HTR-8/SVneo (cell line): ENCODE data around the gene PFDN4.

ENCODE experiments used
- DNase-seq: peaks from one replicate; pipeline ENCODE4 v3.0.0; 2011; ENCODE audit warnings: low spot score, mixed read lengths; ENCODE audit not compliant: insufficient read length
- FAIRE-seq: peaks from 2 replicates; lab custom pipeline; 2011; peaks lifted over from hg19 to GRCh38; lab: Jason Lieb, UNC

Gene PFDN4

DNA sequence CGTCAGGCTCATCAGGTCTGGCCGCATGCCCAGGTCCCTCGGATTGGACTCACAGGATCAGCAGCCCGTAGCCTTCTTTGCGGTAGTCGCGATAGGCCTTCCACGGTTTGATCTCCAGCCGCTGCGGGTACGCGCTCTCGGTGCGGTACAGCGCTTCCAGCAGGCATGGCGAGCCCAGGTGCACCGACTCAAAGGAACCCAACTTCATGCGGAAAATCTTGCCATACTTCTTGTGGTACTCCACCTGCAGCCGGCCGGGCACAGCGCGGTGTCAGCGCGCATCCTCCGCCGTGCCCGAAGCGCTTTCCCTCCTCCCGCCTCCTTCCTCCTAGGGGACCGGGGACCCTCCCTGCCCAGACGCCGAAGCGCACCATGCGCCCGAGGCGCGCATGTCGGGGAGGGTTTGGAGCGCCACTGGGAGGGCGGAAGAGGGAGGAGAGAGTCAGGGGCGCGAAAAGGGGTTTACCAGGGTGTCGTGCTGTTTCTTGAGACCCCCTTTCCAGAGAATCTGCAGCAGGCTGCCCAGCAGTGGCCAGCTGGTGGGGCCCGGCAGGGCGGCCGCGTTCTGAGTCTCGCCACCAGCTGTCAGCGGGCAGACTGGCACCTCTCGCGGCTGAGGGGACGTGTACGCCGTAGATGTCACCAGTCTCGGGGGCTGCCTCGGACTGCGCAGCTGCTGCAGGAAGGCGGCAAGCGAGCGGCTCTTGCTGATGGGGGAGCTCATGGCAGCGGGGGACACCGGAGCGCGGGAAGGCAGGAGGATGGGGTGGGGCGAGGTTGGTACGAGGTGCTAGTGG is 34.8 kb upstream of the PFDN4 start:
- FAIRE-seq = peak; percentile 79
- DNase-seq = no peak

DNA sequence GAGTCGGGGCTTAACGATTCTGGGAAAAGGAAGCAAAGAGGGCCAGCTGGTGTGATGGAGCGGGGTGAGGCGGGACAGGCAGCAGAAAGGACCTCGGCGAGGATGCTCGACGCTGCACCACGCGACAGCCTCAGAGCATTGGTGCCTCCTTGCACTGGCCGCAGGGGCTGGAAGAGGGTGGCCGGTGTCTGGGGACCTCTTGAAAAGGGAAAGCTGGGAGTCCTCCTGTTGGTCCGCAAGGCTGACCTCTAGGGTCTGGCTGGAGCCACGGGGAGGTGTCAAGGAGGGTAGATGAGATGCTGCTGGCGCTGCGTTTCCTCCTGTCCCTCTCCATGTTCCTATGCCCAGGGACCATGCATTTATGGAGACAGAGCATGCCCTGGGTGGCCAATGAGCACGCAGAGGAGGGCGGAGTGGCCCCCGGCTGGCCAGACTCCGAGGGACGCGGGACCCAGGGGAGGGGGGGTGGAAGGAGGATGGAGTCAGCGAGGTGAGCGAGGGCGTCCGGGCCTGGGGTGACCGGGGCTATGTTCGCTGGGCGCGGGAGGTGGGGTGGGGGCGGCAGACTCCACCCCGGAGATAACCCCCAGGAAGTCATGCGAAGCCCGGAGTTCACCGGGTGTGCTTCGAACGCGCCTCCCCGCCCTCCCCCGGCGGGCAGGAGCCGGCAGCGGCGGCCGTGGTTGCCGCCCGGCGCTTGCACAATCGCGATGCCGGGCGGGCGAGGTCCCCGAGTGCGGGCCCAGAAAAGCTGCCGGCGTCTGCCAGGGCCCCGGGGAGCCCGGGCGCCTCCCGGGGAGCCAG is 34.0 kb upstream of the PFDN4 start, which contains the start of gene CYP24A1:
TSS of gene CYP24A1 (minus strand) at position 334 of the 804 bp plus-strand sequence. CDS start 407 bp downstream, outside the sequence.
- DNase-seq = peak; percentile 36
- peak; percentile 44 for FAIRE-seq

DNA sequence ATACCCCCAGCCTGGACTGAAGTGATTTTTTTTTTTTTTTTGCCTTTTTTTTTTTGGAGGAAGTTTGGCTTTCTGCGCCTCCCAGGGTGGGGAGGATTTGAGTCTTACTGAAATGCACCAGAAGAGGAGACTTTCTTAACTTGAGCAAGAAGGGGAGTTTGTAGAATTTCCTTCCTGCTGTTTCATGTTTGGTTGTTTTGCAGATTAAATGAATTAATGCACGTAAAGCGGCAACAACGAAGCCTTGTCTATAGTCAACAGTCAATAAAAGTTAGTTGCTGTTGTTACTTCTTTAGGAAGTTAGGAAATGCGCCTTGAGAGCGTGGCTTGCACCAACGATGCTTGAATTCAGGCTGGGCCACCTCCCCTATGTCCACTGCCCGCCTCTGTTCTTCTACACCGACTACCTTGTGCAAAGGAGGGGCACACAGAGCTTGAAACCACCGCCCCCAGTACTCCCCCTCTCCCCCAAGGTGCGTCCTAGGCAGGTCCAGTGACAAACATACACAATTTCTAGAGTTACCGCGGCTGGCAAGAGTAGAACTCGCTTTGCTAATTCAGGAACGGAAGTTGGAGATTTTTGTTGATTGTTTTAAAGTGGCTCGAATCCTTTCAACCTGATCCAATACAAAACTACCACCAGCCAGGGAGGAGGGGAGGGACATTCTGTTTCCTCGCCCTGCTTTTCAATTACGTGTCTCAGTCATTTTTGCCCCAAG is 33.3 kb upstream of the PFDN4 start:
- DNase-seq = no peak
- no peak for FAIRE-seq

DNA sequence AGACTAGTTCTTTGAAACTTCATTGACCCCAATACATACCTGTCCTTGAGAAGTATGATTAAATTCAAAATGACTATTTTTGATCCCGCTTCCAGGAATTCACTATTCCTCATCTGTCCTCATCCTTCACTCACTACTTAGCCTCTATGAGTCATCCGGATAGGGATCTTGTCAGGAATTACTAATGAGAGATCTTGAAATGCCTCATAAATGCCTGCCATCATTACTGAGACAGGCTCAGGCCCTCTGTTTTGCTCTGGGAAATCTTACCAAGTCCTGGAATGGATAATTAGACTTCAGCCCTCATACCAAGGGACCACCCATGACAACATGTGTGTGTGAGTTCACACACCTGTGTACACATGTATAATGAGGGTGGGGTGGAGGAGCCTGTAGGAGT is 31.3 kb upstream of the PFDN4 start:
- FAIRE-seq (peak; percentile 31), DNase-seq (peak; percentile 82)

DNA sequence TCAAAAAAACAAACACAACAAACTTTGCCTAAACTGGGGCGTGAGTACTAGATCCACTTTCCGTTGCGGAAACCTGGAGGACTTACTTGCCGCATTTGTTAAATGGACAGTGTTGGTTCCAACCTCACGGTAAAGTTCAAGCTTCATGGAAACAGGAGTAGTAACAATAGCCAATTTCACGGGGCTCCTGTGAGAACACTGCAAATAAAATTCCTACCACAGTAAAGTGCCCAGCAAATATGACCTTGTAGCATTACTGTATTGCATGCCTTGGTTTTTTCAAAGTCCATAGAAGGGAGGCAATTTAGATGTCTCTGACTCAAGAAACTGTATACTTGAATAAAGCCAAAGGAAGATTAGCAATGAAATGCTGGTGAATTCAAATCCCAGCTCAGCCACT is 30.5 kb upstream of the PFDN4 start:
- FAIRE-seq (no peak), DNase-seq (no peak)

DNA sequence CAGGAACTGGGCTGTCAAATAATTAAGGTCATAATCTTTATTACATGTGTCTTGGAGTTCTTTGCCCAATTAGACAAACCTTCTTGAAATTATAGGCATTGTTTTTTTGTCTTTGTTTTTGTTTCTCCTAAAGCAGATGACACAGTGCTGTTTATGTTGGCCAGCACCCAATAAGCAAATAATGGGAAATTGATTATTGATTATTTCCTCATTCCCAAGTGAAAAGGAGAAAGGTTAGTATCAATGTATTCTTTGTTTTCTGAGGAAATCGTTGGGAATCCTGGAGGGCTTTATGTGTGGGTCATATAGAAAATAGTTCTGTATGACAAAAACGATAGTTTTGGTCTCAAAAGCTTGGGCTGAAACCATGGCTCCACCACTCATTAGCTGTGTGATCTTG is 29.6 kb upstream of the PFDN4 start:
- no peak for DNase-seq
- no peak for FAIRE-seq

DNA sequence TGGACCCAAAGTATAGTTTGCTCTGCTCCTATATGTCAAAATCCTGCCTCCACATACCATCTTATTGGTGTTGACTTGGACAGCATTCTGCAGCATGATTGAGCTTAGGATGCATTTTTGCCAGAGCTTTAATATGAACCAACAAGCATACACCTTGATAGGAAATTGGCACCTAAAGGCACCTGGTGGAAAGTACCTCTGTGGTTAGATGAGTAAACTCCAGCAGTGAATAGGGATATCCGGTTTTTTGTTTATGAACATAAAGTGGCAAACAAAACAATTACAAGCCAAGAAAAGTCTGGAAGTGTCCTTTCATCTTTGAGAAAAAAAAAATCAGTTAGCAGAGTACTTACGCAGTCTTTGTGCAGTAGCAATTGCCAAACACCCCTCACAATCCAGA is 27.9 kb upstream of the PFDN4 start:
- no peak for DNase-seq
- peak; percentile 90 for FAIRE-seq

DNA sequence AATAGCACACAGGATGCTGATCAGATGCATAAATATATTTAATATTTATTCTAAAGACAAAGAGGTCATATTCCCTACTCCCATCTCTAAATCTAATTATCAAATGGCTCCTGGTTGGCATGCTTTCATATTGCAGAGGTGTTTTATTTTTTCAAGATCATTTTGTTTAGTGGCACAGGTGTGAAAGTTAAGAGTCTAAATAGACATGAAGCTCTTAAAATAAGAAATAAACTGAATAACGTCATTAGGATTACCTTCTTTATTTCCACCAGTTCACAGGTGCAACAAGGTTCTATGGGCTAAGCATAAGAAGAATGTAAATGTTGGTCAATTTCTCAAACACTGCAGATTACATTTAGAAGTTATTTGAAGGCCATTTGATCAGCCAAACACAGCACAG is 27.0 kb upstream of the PFDN4 start:
- peak; percentile 20 for FAIRE-seq
- DNase-seq = no peak

DNA sequence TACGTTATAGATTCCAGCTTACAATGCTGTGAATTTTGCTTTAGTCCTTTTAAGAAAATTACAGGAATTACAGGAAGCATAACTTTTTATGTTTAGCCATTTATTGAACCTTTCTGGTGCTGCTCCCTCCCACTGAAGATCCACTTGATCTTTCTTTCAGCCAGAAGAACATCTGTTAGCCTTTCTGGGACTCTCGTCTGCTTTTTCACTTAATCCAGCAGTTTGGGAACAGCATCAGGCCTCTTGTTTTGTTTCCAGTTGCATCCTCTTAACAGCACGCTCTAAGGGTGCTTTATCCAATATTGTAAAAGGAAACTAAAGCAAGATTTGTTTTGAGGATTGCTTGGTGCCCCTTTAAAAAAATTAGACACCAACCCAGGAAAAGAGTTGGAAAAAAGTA is 23.8 kb upstream of the PFDN4 start:
- FAIRE-seq (no peak), DNase-seq (no peak)

DNA sequence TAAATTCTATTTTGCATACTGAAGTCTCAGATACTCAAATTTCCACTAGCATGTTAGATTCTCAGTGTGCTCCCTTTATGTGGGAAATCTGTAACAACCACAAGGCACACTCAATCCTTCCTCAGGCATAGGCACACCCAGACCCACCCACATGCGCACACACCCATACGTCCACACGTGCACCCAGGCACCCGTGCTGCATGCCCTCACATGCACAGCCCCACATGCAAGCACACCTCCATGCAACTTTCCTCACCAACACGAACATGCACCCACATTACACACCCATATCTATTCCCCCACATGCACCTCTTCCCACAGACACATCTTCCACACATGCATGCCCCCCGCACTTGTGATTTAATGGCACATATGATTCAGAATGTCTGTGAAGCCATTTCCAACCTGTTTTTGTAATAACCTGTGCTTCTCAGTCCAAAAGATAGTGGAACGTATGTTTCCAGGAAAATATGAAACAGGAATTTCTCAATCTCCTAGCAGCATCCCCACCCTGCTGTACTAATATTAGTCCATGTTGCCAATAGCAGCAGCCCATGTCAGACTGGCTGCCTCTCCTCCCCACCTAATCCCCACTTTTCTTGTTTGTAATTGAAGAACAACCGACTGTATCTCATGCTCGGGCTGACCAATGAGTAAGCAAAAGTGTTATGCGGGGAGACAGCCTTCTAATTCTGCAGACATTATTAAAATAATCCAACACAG is 22.8 kb upstream of the PFDN4 start:
- no peak for DNase-seq
- peak; percentile 94 for FAIRE-seq

DNA sequence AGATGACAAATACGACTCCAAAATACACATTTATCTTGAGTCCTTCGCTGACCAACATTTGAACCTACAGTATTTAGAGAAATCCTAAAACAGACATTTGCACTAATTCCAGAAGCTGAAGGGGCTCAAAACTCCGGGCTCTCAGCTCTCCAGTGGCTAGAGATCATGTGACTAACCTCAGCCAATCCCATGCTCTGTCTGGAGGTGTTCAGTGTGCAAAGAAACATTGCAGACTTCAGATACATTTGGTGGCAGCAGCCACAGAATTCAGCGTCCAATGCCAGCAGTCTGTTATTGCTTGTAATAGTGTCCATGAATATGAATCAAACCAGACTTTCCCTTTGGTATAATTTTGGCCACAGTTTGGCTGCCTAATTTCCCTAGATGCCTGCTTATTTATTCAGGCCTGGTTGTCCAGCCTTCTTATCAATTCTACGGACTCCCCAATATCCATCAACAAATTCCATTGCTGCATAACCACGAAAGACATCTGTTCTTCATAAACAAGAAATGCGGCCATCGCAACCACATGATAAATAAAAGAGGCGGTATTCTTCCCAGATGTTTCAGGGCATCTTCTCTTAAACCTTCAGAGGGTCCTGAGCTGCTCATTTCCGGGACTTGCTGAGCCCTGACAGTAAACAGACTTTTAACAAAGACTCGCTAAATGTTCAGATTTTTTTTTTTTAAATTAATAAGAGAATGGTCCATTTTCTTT is 19.6 kb upstream of the PFDN4 start:
- peak; percentile 92 for FAIRE-seq

DNA sequence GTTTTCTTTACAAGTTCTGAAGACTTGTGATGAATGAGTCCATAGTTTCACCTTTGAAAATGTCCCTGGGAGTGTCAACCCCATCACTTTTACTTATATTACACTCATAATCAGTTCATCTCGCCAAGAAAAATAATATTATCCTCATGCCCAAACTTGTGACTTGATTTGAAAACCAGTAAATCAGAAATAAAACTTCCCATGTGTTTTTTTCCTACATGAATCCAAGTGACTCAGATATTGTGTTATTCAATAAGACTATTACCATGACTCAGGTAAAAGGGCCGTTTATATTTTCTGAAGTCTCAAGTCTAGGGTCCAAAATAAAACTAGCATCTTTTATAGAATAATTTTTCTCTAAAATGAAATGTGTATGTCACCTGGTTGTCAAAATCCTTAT is 18.3 kb upstream of the PFDN4 start:
- DNase-seq (no peak), FAIRE-seq (no peak)

More for the DNA sequence above, 19.6 kb upstream of the PFDN4 start:
- DNase-seq = no peak

DNA sequence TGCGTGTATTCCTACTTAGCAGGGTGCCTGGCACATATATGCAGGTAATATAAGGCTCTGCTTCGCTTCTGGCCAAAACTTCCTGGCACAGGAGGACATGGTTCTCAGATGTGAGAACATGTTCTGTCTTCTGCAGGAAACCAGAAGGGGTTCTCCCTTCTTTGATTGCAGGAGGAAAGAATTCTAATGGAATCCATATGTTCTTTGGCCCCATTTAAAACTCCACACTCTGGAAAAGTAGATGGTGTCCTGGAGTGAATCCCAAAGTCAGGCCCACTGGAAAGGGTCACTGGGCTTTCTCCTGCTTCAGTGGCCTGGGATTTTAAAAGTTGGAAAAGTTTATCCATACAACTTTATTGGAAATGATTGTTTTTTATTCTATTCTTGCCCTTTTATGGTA is 17.7 kb upstream of the PFDN4 start:
- no peak for FAIRE-seq
- DNase-seq = no peak

DNA sequence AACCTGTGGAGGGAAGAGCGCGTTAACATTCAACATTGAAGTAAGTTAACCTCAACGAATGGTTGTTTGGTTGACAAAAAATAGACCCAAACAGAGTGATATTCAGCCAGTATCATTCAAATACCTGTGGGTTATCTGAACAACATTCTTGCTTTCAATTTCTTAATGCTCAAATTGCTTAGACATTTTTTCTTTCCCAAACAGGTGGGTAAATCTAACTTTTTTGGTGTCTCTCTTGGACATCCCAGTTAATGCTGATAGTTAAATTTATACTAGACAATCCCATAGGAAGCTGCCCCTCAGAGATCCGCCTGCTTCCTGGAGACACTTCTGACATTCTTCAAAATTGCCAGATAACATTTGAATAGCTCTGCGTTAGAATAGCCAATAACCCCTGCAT is 14.1 kb upstream of the PFDN4 start:
- DNase-seq (no peak), FAIRE-seq (peak; percentile 83)

DNA sequence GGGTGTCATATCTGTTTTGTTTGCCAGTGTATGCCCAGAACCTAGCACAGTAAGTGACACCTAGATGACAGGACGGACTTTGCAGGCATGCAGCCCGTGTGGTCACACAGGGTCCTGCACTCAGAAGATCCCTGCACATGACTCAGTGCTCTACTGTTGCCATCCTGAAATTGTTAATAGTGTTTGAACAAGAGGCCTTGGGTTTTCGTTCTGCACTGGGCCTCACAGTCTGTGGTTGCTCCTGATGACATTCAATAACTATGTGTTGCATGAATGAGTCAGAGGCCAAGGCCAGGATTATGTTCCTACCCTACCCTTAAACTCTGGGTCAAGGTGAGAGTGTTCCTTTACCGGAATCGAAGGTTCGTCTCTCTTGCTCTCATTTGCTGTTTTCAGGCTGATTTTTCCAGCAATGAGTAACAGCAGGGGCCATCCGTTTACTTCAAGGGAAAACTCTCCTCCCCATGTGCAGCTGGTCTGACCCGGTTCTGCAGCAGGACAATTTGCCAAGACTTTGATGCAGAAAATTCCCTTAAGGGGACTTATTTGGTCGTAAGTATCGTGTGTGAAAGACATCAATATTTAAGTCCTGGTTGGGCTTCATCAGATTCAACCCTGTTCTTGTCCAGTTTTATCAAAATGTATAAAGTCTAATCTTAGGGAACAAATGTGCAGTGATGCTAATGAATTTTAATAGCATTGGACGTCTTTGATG is 13.0 kb upstream of the PFDN4 start:
- no peak for DNase-seq
- no peak for FAIRE-seq

DNA sequence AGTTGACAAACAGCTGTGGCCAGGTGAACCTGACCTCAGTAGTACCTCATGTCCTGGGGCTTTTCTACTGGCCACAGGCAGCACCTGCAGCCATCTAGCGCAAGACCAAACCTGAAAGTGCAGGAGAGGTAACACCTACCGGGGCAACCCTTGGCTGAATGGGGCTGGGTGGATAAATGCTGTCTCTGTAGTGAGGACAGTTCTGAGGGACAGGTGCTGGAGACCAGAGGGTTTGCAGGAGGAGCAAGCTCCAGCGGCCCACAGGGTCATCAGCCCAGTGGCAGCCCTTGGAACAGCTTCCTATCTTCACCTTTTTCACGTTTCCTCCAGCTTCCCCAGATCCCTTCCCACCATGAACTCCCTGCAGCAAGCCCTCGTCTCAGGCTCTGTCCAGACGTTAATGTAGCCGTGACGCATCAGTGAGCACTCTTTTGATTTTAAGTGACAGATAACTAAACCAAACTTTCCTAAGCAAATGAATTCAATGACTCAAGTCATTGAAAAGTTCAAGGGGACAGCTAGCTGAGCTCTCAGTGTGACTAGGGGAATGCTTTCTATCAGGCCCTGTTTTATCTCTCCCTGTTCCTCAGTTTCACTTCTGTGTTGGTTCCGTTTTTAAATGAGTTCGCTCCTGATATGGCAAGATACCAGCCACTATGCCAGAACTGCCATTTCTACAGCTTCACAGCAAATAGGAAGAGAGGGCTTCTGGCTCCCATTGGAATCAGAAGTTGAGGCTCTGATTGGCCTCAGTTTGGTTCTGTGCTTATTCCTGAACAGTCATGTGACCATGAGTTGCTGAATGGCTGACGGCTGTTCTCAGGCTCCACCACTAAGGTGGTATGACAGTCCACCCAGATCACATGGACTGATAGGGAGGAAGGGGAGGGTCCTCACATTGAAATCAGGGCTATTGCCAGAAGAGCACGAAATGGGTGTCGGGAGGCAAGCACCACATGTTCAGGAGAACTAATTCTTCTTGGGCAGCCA is 12.1 kb upstream of the PFDN4 start:
- FAIRE-seq (peak; percentile 94), DNase-seq (no peak)
